Peyer's patch (tissue), 4 donors: ENCODE measurements around the gene VAV2.

Experiments used
- CTCF ChIP-seq, 6 experiments: fragments of 450-650 bp in 4 of 6; fragments of 200-600 bp in 2 of 6; sonication (generic) in 1 of 6; IDR thresholded peaks; one replicate each; pipeline ENCODE4 v1.5.1; 2017 to 2019; ENCODE audit warnings: antibody characterized with exemption in 6 of 6, mild to moderate bottlenecking in 3 of 6, moderate library complexity in 1 of 6
- POLR2A ChIP-seq, 2 donors: fragments of 450-650 bp; IDR thresholded peaks; one replicate each; pipeline ENCODE4 v1.5.1; 2017; ENCODE audit warnings: antibody characterized with exemption in 2 of 2, mild to moderate bottlenecking in 2 of 2, moderate library complexity in 2 of 2

- TF ChIP-seq CTCF (IDR thresholded peaks at IDR 0.05) (no peak), POLR2A (IDR thresholded peaks at IDR 0.05) (no peak)
Measured at GRCh38 chr9:133930682-133931485, 61.2 kb downstream of the VAV2 start.
